Left ventricle myocardium inferior (tissue), 1 donor: Measurements from ENCODE around the gene HDGFL1. TPM values are rescaled to one million over a fixed set of nuclear protein-coding genes. Genes with fewer than 3 reads are reported as not detected.

Experiments used
- DNase-seq: peaks from one replicate; pipeline ENCODE4 v3.0.0-alpha.2; 2020
- H3K27ac ChIP-seq: fragments of 200-600 bp; replicated peaks from 2 replicates; pipeline ENCODE4 v1.8.0; 2021
- H3K27me3 ChIP-seq: fragments of 200-600 bp; 2 replicates; pipeline ENCODE4 v1.8.0; 2021; ENCODE audit warnings: low read depth
- H3K36me3 ChIP-seq: fragments of 200-600 bp; 2 replicates; pipeline ENCODE4 v1.8.0; 2021
- H3K4me1 ChIP-seq: fragments of 200-600 bp; 2 replicates; pipeline ENCODE4 v1.8.0; 2021
- H3K4me3 ChIP-seq: fragments of 200-600 bp; 2 replicates; pipeline ENCODE4 v1.8.0; 2021; ENCODE audit warnings: mild to moderate bottlenecking, moderate library complexity
- H3K9me3 ChIP-seq: fragments of 200-600 bp; replicated peaks from 2 replicates; pipeline ENCODE4 v1.8.0; 2021
- CTCF ChIP-seq: fragments of 200-600 bp; IDR thresholded peaks from 2 replicates; pipeline ENCODE4 v1.8.0; 2021; ENCODE audit warnings: antibody characterized with exemption, mild to moderate bottlenecking, borderline replicate concordance
- intact Hi-C: fragments of 100-400 bp; cut with micrococcal nuclease; formaldehyde crosslinking; loops from one replicate; pipeline ENCODE4 v1.11.0; 2022
- total RNA-seq: library from RNA; stranded (reverse); fragmentation: NEBNext Ultra II Directional; extraction: Animal tissue kit (Norgen Biotek cat#: 25700); gene quantifications from one replicate; pipeline ENCODE4 v1.2.1, GENCODE V29; 2021
- donor health status: DM: no; HTN: yes; CAD: no; lungs with severe emphysema.

HDGFL1 gene
- total RNA-seq, 1 donor from 2014 or later, result not detected

DNA sequence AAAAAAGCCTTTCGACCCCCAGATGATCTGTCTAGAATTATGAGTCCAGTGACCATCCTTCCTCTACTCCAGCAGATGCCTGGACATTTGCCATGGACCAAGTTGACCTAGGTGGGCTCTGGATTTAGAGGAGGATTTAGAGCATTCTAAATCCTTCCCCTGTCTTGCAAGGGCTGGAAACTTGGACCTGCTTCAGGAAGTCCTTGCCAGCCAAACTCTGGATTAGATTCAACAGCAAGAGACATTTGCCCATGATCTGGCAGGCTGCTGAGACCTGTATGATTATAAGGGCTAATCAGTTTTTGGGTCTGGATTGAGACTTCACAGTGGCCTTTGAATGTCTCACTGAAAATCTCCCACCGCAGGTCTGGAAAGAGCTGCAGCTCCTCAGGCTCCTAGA is 13.1 kb upstream of the HDGFL1 start:
- Histone ChIP-seq H3K27ac (no peak overlapping the region), H3K27me3 (no peaks in the 10 kb centered on the region), H3K36me3 (no peaks in the 10 kb centered on the region), H3K4me1 (peaks cover 15% of the 10 kb centered on the region), H3K9me3 (no peaks in the 10 kb centered on the region), H3K4me3 (no peak overlapping the region)
- no peak for DNase-seq
- intact Hi-C loops, result no loop called here
- TF ChIP-seq CTCF, result no peak

DNA sequence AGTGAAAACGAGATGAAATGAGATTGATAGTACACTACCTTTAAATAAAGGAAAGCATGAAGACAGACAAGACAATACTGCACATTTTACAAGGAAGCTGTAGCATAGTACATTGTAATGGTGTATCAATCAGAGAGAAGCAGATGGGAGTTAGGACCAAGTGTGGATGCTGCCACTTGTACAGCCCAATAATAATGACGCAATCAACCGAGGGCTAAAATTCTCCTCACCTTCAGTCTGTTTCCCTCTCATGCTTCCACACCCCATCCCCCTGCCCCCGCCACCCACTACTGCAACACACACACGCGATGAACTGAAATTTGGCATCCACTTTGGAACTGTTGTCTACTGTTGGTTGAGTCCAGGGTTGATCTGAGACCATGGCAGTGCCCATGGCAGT is 12.4 kb upstream of the HDGFL1 start:
- DNase-seq, result no peak
- H3K4me3 ChIP-seq, result no peak overlapping the region
- no peak overlapping the region for H3K27ac ChIP-seq
- peaks cover 15% of the 10 kb centered on the region for H3K4me1 ChIP-seq
- intact Hi-C loops, result no loop called here
- no peaks in the 10 kb centered on the region for H3K9me3 ChIP-seq
- TF ChIP-seq CTCF, result no peak
- H3K27me3 ChIP-seq, result no peaks in the 10 kb centered on the region
- H3K36me3 ChIP-seq, result no peaks in the 10 kb centered on the region

- Histone ChIP-seq H3K4me1 (peaks cover 15% of the 10 kb centered on the region), H3K27me3 (no peaks in the 10 kb centered on the region), H3K27ac (no peak overlapping the region), H3K4me3 (no peak overlapping the region), H3K9me3 (no peaks in the 10 kb centered on the region), H3K36me3 (no peaks in the 10 kb centered on the region)
- TF ChIP-seq CTCF, result no peak
- no peak for DNase-seq
- intact Hi-C loops, result no loop called here
Observed at GRCh38 chr6:22558288-22558882, 11.0 kb upstream of the HDGFL1 start.

GRCh38 chr6:22568854-22569253 is 512 bp upstream of the HDGFL1 start:
- DNase-seq, result no peak
- Histone ChIP-seq H3K27me3 (no peaks in the 10 kb centered on the region), H3K4me1 (no peaks in the 10 kb centered on the region), H3K4me3 (no peak overlapping the region), H3K27ac (no peak overlapping the region), H3K36me3 (no peaks in the 10 kb centered on the region), H3K9me3 (no peaks in the 10 kb centered on the region)
- intact Hi-C loops, result no loop called here
- TF ChIP-seq CTCF, result no peak

DNA sequence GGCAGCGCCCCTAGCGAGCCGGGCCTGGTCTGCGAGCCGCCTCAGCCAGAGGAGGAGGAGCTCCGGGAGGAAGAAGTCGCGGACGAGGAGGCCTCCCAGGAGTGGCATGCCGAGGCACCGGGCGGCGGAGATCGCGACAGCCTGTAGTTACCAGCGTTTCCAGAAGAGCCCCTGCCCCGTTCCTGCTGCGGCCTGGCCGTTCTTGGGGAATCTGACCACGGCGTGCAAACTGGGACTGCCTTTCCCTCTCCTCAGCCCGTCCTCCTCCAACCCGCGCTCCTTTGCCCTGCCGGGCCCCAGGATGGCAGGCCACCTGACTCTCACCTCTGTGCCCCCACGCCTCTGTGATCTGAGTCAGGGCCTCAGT is 802 bp downstream of the HDGFL1 start:
- Histone ChIP-seq H3K4me3 (no peak overlapping the region), H3K27me3 (no peaks in the 10 kb centered on the region), H3K27ac (no peak overlapping the region), H3K9me3 (no peaks in the 10 kb centered on the region), H3K4me1 (no peaks in the 10 kb centered on the region), H3K36me3 (no peaks in the 10 kb centered on the region)
- no peak for TF ChIP-seq CTCF
- intact Hi-C loops, result no loop called here
- no peak for DNase-seq

GRCh38 chr6:22575190-22575589 is 5.8 kb downstream of the HDGFL1 start:
- H3K27ac ChIP-seq, result no peak overlapping the region
- no peak overlapping the region for H3K4me3 ChIP-seq
- no peaks in the 10 kb centered on the region for H3K9me3 ChIP-seq
- H3K36me3 ChIP-seq, result no peaks in the 10 kb centered on the region
- no peak for TF ChIP-seq CTCF
- no peaks in the 10 kb centered on the region for H3K27me3 ChIP-seq
- intact Hi-C loops, result no loop called here
- H3K4me1 ChIP-seq, result no peaks in the 10 kb centered on the region
- DNase-seq, result no peak
